GM19240 (cell line): Measurements from ENCODE around the gene CLINT1.
"Not testable (repeated sequence)": the region's sequence is repeated elsewhere in the genome, so short reads cannot be mapped to it uniquely, and the experiment has no call there.

Source experiments
- DNase-seq: peaks from one replicate; pipeline ENCODE4 v3.0.0; 2011; ENCODE audit warnings: low spot score; ENCODE audit not compliant: insufficient read length

The CLINT1 gene

GRCh38 chr5:157858527-157859226 is at the start of gene CLINT1:
CLINT1 (minus strand) TSS chr5:157859145; CDS start chr5:157858970, 175 bp downstream.
- peak; percentile 64 for DNase-seq

DNA sequence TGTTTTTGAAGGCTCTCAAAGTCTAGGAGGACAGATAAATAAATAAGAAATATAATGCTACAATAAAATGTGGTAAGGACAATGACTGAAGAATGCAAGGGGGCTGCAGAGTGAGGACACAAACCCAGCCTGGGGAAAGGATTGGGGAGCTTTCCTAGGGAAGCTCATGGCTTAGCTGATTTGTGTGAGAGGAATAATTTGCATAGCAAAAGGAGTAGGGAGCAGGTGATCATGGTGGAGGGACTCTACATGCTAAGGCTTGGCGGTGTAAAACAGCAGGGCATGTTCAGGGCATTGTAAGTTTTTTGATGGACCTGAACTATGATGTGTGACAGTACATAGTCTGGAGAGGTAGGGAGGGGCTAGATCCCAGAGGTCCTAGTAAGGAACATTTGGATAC is 49.5 kb upstream of the CLINT1 start:
- DNase-seq, result no peak

DNA sequence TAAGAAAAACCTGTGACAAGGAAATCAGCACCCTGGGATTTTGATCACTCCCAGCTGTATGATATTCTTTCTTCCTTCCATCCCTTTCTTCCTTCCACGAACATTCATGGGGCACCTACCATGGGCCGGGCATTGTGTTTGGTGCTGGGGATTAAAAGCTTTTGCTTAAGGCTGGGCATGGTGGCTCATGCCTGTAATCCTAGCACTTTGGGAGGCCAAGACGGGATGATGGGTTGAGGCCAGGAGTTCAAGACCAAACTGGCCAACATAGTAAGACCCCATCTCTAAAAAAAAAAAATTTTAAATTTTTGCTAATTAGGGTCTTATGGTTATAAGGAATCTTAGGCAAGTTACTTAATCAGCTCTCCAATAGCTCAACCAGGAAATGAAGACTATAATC is 48.5 kb upstream of the CLINT1 start:
- DNase-seq, result no peak

DNA sequence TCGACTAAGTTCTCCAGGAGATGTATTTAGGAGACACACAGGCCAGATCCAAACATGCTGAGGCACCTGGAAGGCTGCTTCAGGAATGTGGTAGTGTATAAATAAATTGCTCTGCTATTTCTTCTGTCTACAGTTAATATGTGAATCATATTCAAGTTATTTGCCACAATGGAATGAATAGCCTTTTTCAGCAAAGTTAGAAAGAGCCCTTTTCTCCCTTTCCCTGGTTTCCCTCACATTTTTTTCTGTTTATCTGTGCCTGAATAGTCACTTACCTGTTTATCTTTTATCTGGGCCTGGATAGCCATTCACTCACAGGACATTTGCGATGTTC is 44.1 kb upstream of the CLINT1 start:
- DNase-seq, result no peak

DNA sequence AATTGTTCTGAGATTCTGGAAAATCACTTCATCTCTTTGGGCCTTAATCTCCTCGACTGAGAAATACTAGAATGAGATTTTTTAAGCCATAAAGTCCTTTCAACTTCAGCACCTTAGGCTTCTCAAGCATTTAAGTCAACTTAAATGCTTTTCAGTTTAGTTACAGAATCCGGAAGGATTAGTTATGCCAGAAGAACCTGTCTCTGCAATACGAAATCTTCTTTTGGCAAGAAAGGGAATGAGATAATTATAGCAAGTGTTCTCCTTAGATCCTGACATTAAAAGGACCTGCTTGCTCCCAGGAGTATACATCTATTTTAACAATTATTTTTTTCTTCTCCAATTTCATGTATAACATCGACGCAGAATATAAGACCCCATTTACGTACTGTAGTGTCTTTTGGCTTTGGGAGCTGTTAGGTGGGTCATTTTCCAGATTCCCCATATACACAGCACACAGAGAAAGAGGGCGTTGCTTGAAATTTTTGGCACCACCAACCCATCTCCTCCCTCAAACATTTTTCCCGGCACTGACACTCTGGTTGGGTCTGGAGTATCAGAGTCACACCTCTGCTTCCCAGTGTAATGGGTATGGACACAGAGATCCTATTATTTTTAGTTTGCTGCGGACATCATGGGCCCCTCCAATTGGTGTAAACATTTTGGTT is 43.6 kb upstream of the CLINT1 start:
- no peak for DNase-seq

DNA sequence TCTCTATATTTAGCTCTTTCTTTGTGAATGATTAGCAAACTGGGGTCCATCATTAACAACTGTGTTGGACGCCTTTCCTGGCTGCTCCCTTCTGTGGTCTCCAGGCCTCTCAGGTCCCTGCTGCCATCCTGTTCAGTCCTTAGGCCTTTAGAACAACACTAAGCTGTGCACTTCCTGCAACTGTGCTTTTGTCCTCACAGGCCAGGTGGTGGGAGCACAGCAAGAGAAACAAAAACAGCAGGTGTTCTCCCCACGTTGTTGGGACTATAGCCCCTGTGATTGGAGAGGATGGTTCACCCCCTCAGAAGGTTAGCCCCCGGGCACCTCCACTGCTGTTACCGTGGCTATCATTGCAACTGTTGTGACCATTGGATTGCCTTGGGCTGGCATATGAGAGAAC is 41.7 kb upstream of the CLINT1 start:
- no peak for DNase-seq

DNA sequence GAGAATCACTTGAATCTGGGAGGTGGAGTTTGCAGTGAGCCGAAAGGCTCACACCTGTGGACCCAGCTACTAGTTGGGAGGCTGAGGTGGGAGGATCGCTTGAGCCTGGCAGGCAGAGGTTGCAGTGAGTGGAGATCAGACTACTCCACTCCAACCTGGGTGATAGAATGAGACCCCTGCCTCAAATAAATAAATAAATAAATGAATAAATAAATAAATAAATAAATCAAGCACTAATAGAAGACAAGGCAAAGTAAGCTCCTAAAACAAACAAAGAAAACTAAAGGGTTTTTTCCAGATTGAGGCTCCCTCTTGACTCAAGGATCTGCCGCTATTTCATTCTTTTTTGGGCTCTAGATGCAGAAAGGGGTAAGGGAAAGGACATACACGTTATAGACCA is 34.7 kb upstream of the CLINT1 start:
- DNase-seq, result no peak

GRCh38 chr5:157892974-157893373 is 34.0 kb upstream of the CLINT1 start:
- no peak for DNase-seq

DNA sequence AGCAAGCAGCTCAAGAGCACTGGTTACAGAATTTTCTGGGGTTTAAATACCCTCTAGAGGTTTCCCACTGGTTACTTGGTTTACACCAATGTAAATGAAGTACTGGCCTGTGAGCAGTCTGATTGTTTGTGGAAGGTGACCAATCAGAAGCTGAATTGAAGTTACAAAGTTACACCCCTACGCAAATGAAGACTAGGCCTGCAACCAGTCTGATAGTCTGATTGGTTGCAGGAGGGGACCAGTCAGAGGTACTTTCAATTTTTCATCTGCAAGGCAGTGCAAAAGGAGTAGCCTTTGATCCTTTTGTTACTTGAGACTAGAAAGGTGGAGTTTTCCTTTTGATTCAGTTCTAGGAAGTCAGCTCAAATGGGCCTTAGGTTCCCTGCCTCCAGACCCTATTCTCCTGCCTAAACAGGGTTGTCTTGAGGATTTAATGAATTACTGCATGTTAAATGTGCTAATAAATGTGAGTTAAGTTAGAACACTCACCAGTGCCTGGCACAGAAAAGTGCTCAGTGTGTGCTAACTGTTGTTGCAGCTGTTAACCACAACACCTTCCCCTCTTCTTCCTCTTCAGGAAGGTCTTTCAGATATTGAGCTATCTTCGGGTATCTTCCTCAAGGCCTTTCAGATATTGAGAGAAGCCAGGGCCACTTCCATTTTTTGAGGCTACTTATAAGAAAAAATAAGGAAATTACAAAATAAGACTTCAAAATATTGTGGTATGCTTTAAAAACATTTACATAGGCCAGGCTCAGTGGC is 32.1 kb upstream of the CLINT1 start:
- no peak for DNase-seq

GRCh38 chr5:157888814-157889532 is 30.0 kb upstream of the CLINT1 start:
- DNase-seq, result no peak

DNA sequence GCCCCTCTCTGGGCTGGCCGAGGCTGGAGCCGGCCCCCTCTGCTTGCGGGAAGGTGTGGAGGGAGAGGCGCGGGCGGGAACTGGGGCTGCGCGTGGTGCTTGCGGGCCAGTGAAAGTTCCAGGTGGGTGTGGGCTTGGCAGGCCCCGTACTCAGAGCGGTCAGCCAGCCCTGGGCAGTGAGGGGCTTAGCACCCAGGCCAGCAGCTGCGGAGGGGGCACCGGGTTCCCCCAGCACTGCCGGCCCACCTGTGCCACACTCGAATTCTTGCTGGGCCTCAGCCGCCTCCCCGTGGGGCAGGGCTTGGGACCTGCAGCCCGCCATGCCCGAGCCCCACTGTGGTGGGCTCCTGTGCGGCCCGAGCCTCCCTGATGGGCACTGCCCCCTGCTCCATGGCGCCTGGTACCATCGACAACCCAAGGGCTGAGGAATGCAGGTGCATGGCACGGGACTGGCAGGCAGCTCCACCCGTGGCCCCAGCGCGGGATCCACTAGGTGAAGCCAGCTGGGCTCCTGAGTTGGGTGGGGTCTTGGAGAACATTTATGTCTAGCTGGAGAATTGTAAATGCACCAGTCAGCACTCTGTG is 27.9 kb upstream of the CLINT1 start:
- no peak for DNase-seq

GRCh38 chr5:157885051-157885450 is 26.1 kb upstream of the CLINT1 start:
- not testable (repeated sequence) for DNase-seq

- DNase-seq, result not testable (repeated sequence)
Measured at GRCh38 chr5:157881498-157881897, 22.6 kb upstream of the CLINT1 start.

GRCh38 chr5:157877821-157878220 is 18.9 kb upstream of the CLINT1 start:
- DNase-seq, result no peak

- no peak for DNase-seq
Measured at GRCh38 chr5:157874861-157875260, 15.9 kb upstream of the CLINT1 start.

DNA sequence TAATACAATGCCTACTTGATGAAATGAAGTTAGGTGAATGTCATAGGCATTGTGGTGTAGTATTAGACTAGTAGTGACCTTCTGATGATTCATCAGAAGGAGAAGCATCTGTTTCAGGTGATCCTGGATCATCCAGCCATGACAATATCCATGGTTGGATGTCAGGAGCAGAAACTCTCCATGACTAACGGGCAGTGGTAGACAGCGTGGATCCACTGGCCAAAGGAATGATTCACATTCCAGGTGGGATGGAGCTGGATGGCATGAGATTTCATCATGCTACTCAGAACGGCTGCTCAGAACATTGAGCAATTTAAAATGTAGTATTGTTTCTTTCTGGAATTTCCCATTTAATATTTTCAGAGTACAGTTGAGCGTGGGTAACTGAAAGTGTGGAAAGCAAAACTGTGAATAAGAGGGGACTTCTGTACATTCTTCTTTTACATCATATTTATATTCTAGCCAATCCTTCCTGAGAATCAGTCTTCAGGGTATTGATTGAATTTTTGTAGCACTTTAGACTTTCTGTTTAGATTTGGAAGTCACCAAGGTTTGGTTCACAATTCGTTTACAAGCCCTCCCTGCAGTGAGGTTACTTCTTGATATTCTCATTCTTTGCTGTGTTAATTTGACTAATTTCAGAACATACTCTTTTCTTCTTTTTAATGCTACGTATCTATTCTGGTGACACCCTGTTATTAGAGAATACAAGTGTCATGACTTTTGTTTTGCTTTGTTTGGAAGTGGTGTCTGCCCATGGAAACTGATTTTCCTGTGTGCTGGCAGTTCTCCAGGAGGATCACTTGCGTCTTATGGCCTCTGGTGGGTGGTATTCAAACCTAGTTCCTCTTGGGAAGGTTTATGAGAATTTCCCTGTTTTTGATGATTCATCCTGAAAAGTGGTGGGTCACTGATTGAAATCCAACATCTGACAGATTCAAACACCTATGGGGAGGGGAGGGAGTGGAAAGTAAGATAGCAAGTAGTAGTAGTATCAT is 12.2 kb upstream of the CLINT1 start:
- no peak for DNase-seq

DNA sequence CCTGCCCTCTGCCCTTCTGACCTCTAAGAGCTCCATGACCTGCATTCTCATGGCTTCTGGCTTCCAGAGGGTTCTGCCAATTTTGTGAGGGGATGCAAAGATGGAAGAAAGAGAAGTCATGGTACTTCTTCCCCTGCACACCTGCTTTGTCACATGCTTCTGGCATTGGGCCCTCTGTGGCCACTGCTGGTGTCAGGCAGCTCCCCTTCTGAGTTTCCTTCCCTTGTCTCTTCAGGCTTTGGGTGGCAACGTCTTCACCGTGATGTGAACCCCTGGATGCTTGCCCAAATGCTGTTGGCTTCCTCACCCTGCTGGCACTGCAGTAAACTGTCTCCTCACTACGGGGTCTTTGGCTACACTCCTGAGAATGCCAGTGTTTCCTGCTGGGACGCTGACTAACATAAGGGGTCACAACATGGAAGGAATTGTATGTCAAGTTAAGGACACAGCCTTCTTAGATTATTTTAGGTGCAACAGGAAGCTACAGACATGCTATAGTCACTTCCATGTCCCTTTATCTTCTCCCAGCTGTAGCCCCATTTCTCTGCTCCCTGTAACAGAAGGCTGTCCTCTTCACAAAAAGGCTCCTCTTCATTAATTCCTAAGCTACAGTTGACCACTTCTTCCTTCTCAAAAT is 8.9 kb upstream of the CLINT1 start:
- no peak for DNase-seq

- DNase-seq, result no peak
Measured at GRCh38 chr5:157866536-157866935, 7.6 kb upstream of the CLINT1 start.

GRCh38 chr5:157865781-157866180 is 6.8 kb upstream of the CLINT1 start:
- no peak for DNase-seq

DNA sequence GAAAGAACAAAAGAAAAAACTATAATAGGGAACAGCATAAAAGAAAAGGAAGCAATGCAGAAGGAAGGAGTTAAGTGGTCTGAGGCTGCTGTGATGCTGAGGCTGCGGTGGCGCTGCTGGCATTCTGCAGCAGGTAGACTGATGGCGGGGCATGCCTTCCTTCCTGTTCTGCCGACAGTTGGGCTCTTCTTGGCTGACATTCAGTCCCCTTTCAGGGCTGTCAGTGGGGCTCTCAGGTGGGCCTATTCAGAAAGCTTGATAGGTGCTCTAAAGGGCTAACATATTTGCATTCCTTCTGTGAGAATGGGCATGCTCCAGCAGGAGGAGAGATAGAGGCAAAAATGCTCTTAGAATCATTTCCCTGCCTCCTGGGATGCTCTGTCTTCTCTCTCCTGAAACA is 5.1 kb upstream of the CLINT1 start:
- DNase-seq, result no peak
